Stimulated activated CD4-positive, alpha-beta T cell treated with anti-CD3 and anti-CD28 coated beads, TNF-alpha, amount 100 ng/mL, for 24 hours (primary cell): Measurements from ENCODE around the gene MAOA.
"Not testable (repeated sequence)": the region's sequence is repeated elsewhere in the genome, so short reads cannot be mapped to it uniquely, and the experiment has no call there.

Experiments used
- DNase-seq, 3 experiments: peaks; one replicate each; pipeline ENCODE4 v3.0.0-alpha.2; 2020; ENCODE audit warnings: low read depth in 3 of 3

MAOA gene

GRCh38 chrX:43656005-43656494 is at the start of gene MAOA:
MAOA (plus strand) TSS chrX:43656299; CDS start chrX:43656342, 43 bp downstream.
- DNase-seq, result peak in 1 of 3 experiments; percentile 22

DNA sequence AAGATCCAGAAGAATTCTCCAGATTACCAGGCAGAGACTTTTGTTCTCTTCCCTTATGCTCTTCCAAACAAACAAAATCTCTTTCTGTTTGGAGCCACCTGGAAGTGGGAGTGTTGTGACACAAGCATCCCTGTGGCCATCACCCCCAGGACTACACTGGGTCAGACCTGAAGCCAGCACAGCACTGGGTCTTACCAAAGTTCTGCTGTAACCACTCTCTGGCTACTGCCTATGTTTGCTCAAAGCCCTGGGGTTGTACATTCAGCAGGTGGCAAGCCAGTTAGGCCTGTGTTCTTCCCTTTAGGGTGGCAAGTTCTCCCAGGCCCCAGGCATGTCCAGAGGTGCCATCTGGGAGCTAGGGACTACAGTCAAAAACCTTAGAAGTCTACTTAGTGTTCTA is 43.7 kb upstream of the MAOA start:
- DNase-seq, result no peak

DNA sequence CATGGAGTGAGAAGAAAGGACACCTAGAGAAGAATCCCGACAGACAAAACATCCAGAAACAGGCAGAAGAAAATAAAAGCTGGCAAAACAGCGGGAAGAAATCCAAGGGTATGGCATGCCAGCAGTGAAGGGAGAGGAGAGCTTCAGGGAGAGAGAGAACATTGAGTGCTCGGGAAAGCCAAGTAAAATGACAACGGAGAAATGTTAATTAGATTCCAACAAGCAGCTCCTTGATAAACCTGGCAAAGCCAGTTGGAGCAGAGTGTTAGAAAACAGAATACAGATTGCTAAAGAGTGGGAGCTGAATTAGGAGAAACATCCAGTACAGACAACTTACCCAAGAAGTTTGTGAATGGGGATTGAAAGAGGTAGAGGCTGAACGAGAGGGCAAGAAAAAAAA is 40.4 kb upstream of the MAOA start:
- no peak for DNase-seq

GRCh38 chrX:43618366-43619205 is 37.5 kb upstream of the MAOA start:
- DNase-seq, result no peak

- not testable (repeated sequence) for DNase-seq
Measured at GRCh38 chrX:43619861-43620260, 36.2 kb upstream of the MAOA start.

DNA sequence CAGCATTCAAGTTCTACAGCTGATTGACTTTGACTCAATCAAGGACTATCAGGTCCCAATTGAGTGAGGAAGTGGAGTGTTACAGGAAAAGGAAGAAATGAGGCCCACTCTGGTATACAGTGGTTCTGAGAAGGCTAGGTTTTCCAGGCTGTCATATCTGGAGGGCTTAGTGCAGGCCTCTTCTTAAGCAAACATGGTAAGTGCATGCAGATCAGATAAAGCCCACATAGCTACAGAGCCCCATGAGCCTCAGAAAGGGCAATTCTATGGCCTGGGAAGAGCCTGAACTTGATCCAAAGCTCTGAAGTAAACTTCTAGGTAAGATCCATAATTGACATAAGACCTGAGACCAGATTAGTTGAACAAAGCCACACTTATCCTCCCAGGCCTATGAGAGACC is 29.0 kb upstream of the MAOA start:
- DNase-seq, result no peak

DNA sequence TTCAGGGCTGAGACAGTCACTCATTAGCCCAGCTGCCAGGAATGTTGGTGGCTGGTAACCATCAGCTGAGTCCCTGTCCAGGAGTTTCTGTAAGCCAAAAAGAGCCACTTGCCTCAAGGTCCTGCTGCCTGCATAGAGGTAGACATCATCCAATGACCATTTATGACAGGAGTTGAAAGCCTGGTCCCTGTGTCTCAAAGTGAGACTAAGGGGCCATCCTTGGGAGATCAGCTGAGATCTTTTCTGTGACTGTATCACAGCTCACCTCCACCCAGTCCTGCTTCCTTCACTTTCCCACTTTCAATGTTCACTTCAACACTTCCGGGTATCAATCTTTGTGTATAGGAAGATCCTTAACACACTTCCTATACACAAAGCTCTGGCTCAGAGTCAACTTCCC is 28.4 kb upstream of the MAOA start:
- no peak for DNase-seq

- no peak for DNase-seq
Measured at GRCh38 chrX:43629229-43629628, 26.9 kb upstream of the MAOA start.

DNA sequence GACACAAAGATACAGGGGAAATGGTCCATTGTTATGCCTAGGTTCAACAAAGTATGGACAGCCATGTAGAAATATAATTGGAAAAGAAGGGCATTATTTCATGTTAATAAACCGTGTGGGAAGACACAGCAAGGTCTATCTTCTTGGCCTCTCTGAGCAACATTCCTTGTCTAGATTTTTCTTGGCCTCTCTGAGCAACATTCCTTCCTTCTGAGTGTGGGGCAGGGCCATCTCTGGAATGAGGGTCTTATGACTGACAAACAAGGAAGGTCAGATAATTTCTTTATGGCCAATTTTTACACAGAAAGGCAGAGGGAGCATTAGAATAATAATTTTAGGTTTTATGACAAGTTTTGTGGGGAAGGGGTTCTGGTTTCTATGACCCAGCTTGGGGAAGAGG is 24.3 kb upstream of the MAOA start:
- DNase-seq, result no peak

DNA sequence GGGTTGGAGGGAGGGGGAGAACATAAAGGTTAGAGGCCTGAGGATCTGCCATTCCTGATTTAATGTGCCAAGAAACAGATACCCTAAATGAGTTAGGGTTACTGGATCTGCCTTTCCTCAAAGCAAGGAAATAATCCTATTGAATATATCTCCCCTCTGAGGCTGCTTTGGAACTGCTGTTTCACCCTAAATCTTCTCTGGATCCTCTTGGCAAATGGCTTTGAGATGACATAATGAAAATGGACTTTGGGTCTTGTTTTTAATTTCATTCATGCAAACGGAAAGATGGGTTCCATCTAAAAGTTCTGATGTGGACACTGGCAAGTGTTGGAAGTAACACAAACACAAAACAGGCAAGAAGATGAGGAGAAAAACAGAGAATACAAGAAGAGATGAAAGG is 23.0 kb upstream of the MAOA start:
- no peak for DNase-seq

DNA sequence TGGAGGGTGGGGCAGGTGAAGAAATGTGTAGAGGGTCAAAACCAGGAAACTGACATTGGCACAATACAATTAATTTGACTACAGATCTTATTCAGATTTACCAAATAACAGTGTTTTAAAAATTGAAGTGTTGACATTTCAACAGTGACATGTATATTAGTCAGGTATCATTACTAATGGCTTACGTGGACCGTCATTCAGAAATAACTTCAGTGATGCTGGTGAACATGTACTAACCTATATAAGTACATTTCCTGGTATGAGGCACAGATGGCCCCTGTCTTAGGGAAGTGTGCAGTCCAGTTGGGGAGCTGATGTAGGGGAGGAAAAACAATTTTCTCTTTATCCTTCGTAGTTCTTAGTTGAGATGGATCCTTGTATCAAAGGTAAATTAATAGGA is 22.3 kb upstream of the MAOA start:
- no peak for DNase-seq

DNA sequence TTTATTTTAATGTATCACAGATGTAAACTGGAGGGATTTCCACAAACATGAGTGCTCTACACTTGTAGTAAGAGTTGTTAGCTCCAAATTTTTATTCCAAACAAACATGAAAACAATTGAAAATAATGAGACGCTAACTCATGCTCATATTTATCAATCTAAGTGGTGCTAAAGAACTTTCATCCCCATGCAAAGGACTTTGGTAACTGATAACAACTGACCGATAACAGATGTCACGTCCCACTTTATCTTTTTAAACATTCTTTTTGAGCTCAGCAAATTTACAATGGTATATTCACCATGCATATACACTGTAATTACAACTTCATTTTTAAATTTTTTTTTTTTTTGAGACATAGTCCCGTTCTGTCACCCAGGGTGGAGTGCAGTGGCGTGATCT is 15.6 kb upstream of the MAOA start:
- no peak for DNase-seq

DNA sequence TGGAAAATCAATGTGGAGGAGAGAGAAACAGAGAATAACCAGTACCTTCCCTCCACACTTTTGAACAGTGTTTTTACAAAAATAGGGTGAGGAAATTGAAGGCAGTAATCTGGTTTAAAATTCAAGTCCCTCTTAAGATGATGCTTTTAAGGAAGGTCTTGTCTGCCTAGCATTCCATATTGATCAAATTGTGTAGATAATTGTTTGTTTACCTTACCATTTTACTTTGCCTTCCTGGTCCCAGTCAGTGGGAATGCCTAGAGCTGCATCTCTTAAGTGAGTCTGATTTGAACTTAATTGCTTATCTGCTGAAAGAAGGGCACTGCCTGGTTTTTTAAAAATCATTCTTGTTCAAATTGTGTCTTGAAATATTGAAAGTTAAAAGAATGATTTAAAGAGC is 14.4 kb upstream of the MAOA start:
- no peak for DNase-seq

DNA sequence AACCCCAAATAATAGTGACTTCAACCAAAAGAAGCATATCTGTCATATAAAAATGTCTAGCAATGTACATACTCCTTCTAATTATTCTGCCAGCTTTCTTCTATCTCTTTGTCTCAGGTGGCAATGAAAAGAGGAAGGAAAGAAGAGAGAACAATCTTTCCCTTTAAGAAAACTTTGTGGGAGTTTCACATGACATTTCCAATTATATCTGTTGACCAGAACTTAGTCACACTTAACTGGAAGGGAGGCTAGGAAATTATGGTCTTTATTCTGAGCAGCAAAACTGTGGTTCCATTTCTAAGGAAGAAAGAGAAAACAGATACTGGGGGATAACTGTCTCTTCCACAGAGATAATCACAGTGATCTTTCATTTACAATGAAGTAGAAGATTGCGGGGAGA is 12.9 kb upstream of the MAOA start:
- no peak for DNase-seq

- DNase-seq, result no peak
Measured at GRCh38 chrX:43643662-43644061, 12.4 kb upstream of the MAOA start.

- no peak for DNase-seq
Measured at GRCh38 chrX:43644124-43644701, 11.9 kb upstream of the MAOA start.

- no peak for DNase-seq
Measured at GRCh38 chrX:43646800-43647199, 9.3 kb upstream of the MAOA start.

- DNase-seq, result peak; percentile 62 to 79 (median 62)
Measured at GRCh38 chrX:43654431-43655150, 1.5 kb upstream of the MAOA start.

DNA sequence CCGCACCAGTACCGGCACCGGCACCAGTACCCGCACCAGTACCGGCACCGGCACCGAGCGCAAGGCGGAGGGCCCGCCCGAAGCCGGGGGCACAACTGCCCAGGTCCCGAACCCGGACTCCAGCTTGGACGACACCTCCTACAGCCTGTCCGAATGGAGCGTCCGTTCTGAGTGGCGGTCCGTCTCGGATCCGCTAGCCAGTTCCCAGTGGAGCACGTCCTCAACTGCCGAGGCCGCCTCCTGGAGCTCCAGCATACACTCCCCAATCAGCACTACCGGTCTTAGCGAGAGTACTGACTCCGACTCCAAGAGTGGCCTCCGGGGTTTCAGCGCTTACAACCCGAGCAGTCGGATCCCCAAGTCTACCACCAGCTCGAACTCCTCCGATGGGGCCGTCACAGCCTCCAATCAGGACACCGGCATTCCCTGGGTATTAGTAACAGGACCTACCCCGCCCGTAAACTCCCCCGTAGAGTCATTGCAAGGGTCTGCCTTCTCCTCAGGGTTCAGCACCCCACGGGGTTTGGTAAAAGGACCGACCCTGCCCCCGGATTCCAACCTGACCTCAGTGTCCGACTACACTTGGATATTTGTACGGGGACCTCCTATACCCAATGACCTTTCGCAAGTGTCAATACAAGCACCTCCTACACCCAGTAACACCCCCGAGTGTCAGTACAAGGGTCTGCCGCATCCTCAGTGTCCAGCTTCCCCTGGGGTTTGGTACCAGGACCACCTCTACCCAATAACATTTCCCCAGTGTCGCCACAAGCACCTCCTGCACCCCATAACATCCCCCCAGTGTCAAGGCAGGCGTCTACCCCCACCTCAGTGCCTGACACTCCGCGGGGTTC is 721 bp upstream of the MAOA start:
- DNase-seq, result peak in 1 of 3 experiments; percentile 19

GRCh38 chrX:43657671-43658070 is 1.6 kb downstream of the MAOA start:
- no peak for DNase-seq

GRCh38 chrX:43661521-43662240 is 5.6 kb downstream of the MAOA start:
- no peak for DNase-seq
